Gastrocnemius medialis (tissue), 4 donors: ENCODE measurements around the gene MTHFS. TPM values are rescaled to one million over a fixed set of nuclear protein-coding genes. Genes with fewer than 3 reads are reported as not detected.

Experiments used
- ATAC-seq, 2 donors: fragments of 150-250 bp; one replicate each; pipeline ENCODE4 v1.9.1; 2016
- DNase-seq, 2 donors: peaks; one replicate each; pipeline ENCODE4 v3.0.0-alpha.2; 2019
- H3K27ac ChIP-seq, 4 donors: fragments of 200-600 bp; sonication (generic); 1 replicate in 1 of 4; 2 replicates in 3 of 4; pipeline ENCODE4 v1.5.1; 2016 to 2018; ENCODE audit warnings: mild to moderate bottlenecking in 2 of 4, moderate library complexity in 1 of 4
- H3K27me3 ChIP-seq, 3 donors: fragments of 200-600 bp; sonication (generic) in 2 of 3; 1 replicate in 1 of 3; 2 replicates in 2 of 3; pipeline versions ENCODE4 v1.5.1 to v1.6.0; 2016 to 2019; ENCODE audit warnings: mild to moderate bottlenecking in 1 of 3, moderate library complexity in 1 of 3
- H3K36me3 ChIP-seq, 2 donors: fragments of 200-600 bp; sonication (generic) in 1 of 2; one replicate each; pipeline ENCODE4 v1.5.1; 2017 to 2018
- H3K4me1 ChIP-seq, 2 donors: fragments of 200-600 bp; sonication (generic) in 1 of 2; one replicate each; pipeline ENCODE4 v1.5.1; 2016 to 2017; ENCODE audit warnings: mild to moderate bottlenecking in 2 of 2
- H3K4me3 ChIP-seq, 4 donors: fragments of 200-600 bp; sonication (generic) in 3 of 4; 1 replicate in 1 of 4; 2 replicates in 3 of 4; pipeline ENCODE4 v1.5.1; 2016 to 2019; ENCODE audit warnings: mild to moderate bottlenecking in 2 of 4
- H3K9me3 ChIP-seq, 3 donors: fragments of 200-600 bp; sonication (generic) in 2 of 3; 1 replicate in 1 of 3; 2 replicates in 2 of 3; pipeline ENCODE4 v1.5.1; 2016 to 2019
- POLR2A ChIP-seq, 2 donors: fragments of 450-650 bp; IDR thresholded peaks; one replicate each; pipeline ENCODE4 v1.6.1; 2017; ENCODE audit warnings: antibody characterized with exemption in 2 of 2, mild to moderate bottlenecking in 2 of 2, moderate library complexity in 2 of 2
- in situ Hi-C, 4 donors: fragments of 200-750 bp; cut with MboI; loops; one replicate each; pipeline versions ENCODE4 v1.15.0 to v1.8.0; 2017; ENCODE audit warnings: low sequenced_read_pairs in 4 of 4
- intact Hi-C: fragments of 100-400 bp; cut with DNase I; formaldehyde crosslinking; loops from one replicate; pipeline ENCODE4 v1.15.1; 2023; ENCODE audit warnings: low total_unique reads
- total RNA-seq, 4 donors: library from RNA; depleted of rRNA; stranded (reverse); fragments of >200 nt; gene quantifications; one replicate each; pipeline versions ENCODE4 v1.1.0 to v1.2.3, GENCODE V29; 2016
- TF ChIP-seq, protein P1 (sequence below), 5 experiments: fragments of 450-650 bp in 3 of 5; fragments of 200-600 bp in 2 of 5; sonication (generic) in 2 of 5; IDR thresholded peaks in 4 of 5; conservative IDR thresholded peaks in 1 of 5; 1 replicate in 4 of 5; 2 replicates in 1 of 5; pipeline ENCODE4 v1.5.1; 2016 to 2019; ENCODE audit warnings: antibody characterized with exemption in 5 of 5, mild to moderate bottlenecking in 3 of 5, moderate library complexity in 3 of 5

MTHFS gene
- total RNA-seq, 4 donors from 2014 or later = 7.0 to 16.7 (median 14.6) TPM

DNA sequence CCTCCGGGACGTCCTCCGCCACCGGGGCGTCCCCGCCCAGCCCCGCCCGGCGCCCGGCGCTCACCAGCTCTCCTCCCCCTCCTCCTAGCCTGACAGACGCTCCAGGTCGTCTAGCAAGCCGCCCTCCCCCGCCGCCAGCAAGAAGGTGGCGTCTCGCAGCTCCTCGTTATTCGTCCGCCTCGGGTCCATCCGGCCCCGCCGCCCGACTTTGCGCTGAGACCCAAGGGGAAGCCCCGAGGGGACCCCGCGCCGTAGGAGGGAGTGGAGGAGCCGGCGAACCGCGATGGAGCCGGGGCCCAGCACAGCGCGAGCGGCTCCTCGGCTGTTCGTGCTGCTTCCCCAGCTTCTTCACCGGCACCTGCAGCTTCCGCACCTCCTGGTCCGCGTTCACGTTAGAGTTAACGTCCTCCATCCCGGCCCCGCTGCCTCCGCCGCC, 26.3 kb upstream of the MTHFS start:
- Histone ChIP-seq H3K4me3 (peak overlapping the region; percentile 84 to 91 (median 86)), H3K27ac (peak overlapping the region; percentile 83 to 86 (median 86)), H3K36me3 (peaks cover 0 to 4% of the 10 kb centered on the region in 2 donors), H3K27me3 (peaks cover 0 to 7% (median 5%) of the 10 kb centered on the region in 3 donors), H3K9me3 (peaks cover 0 to 19% (median 0%) of the 10 kb centered on the region in 3 donors), H3K4me1 (peaks cover 5 to 10% of the 10 kb centered on the region in 2 donors)
- intact Hi-C loops (loop anchor here (2.0 to 10.0 kb wide), 2 partner anchors 26 to 132 kb away; partner anchors contain the start of genes MTHFS and ZFAND6), in situ Hi-C loops (loop anchor here in 2 of 4 donors (25.0 kb wide), 1 partner anchor 239 kb away; the partner anchor contains the start of gene FAH (in 2 of the 2))
- peak; percentile 57 to 68 for ATAC-seq
- TF ChIP-seq, protein P1, sequence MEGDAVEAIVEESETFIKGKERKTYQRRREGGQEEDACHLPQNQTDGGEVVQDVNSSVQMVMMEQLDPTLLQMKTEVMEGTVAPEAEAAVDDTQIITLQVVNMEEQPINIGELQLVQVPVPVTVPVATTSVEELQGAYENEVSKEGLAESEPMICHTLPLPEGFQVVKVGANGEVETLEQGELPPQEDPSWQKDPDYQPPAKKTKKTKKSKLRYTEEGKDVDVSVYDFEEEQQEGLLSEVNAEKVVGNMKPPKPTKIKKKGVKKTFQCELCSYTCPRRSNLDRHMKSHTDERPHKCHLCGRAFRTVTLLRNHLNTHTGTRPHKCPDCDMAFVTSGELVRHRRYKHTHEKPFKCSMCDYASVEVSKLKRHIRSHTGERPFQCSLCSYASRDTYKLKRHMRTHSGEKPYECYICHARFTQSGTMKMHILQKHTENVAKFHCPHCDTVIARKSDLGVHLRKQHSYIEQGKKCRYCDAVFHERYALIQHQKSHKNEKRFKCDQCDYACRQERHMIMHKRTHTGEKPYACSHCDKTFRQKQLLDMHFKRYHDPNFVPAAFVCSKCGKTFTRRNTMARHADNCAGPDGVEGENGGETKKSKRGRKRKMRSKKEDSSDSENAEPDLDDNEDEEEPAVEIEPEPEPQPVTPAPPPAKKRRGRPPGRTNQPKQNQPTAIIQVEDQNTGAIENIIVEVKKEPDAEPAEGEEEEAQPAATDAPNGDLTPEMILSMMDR (IDR thresholded peaks at IDR 0.05 in 4 of 5, conservative IDR thresholded peaks at IDR 0.05 in 1 of 5) = no peak
- TF ChIP-seq POLR2A (IDR thresholded peaks at IDR 0.05) = no peak
- peak; percentile 13 to 51 for DNase-seq

GRCh38 chr15:79922512-79923078, 25.8 kb upstream of the MTHFS start:
- TF ChIP-seq, protein P1 (IDR thresholded peaks at IDR 0.05 in 4 of 5, conservative IDR thresholded peaks at IDR 0.05 in 1 of 5) = no peak
- TF ChIP-seq POLR2A (IDR thresholded peaks at IDR 0.05) = no peak
- Histone ChIP-seq H3K9me3 (peaks cover 0 to 19% (median 0%) of the 10 kb centered on the region in 3 donors), H3K4me3 (peak overlapping the region; percentile 84 to 91 (median 86)), H3K4me1 (peaks cover 5 to 10% of the 10 kb centered on the region in 2 donors), H3K36me3 (peaks cover 0 to 4% of the 10 kb centered on the region in 2 donors), H3K27me3 (peaks cover 0 to 7% (median 5%) of the 10 kb centered on the region in 3 donors), H3K27ac (peak overlapping the region; percentile 83 to 86 (median 86))
- no peak for ATAC-seq
- in situ Hi-C loops = loop anchor here in 2 of 4 donors (25.0 kb wide), 1 partner anchor 240 kb away; the partner anchor contains the start of gene FAH (in 2 of the 2)
- intact Hi-C loops = loop anchor here (2.0 to 10.0 kb wide), 2 partner anchors 26 to 132 kb away; partner anchors contain the start of genes MTHFS and ZFAND6
- DNase-seq = no peak

DNA sequence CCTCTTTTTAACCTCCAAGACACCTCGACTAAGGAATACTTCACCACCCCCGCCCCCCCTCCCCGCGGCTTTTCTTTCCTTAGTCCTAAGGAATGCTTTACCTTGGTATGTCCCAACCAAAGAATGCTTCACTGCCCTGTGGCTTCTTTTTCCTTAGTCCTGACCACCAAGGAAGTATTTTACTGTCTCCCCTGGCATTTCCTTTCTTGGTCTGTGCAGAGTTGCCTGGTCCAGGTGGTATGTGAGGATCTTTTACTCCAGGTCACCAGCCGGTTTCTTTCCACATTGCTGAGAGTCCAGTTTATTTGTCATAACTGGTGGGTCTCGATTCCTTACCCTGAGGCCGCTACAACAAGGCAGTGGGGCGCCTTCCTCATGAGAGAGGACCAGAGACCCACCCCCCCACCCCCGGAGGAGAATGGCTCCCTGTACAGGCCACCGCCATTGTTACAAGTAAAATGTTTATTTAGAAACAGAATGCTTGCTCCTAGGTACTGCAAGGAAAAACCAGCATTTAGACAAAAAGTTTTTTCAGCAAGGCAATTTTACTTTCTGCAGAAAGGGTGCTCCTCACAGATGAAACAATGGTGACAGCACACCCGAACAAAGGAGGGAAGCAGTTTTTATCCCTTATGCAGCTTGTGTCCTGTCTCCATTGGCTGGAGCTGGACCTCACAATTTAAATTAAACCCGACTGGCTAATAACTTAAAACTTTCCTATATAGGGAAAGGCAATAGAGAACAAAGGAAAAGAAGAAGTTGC, 23.1 kb upstream of the MTHFS start:
- peaks cover 0 to 7% (median 5%) of the 10 kb centered on the region in 3 donors for H3K27me3 ChIP-seq
- peaks cover 0 to 4% of the 10 kb centered on the region in 2 donors for H3K36me3 ChIP-seq
- H3K4me3 ChIP-seq = no peak overlapping the region
- ATAC-seq = no peak
- H3K27ac ChIP-seq = no peak overlapping the region
- TF ChIP-seq POLR2A (IDR thresholded peaks at IDR 0.05) = no peak
- TF ChIP-seq, protein P1 (IDR thresholded peaks at IDR 0.05 in 4 of 5, conservative IDR thresholded peaks at IDR 0.05 in 1 of 5) = no peak
- peaks cover 0 to 22% (median 3%) of the 10 kb centered on the region in 3 donors for H3K9me3 ChIP-seq
- in situ Hi-C loops = loop anchor here in 2 of 4 donors (25.0 kb wide), 1 partner anchor 242 kb away; the partner anchor contains the start of gene FAH (in 2 of the 2)
- DNase-seq = no peak
- peaks cover 5 to 10% of the 10 kb centered on the region in 2 donors for H3K4me1 ChIP-seq
- intact Hi-C loops = loop anchor here (10.0 kb wide), 1 partner anchor 135 kb away; the partner anchor contains the start of gene ZFAND6

DNA sequence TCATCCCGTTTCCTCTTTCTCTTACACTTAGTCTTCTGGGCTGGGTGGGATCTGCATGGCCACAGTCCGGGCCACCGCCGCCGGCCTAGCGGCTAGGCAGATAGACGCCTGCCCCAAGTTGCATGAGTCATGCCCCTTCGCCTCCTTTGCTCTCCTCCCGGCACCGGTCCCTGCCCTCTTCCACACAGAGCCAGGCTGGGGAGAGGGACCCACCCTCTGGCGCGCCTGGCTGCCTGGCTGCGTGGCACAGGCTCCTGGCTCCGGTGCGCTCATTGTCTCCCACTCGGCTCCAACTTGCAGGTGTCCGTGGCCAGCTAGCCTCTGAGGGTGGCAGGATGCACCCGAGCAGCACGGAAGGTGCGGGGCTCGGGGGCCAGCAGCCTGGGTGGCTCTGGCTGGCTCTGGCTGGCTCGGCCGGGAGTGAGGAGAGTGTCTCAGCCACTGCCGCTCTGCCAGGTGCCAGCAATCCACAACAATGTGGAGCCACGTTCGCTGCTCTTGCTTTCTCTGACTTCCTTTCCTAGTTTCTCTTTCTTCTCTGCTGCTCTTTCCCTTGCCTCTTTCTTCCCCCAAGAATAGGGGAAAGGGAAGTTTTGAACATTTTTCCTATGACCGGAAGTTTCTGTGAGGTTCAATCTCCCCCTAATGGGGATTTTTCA, 22.4 kb upstream of the MTHFS start:
- in situ Hi-C loops (loop anchor here in 2 of 4 donors (25.0 kb wide), 1 partner anchor 243 kb away; the partner anchor contains the start of gene FAH (in 2 of the 2)), intact Hi-C loops (no loop called here)
- H3K27ac ChIP-seq = no peak overlapping the region
- H3K4me3 ChIP-seq = no peak overlapping the region
- peaks cover 0 to 28% (median 3%) of the 10 kb centered on the region in 3 donors for H3K9me3 ChIP-seq
- peaks cover 0 to 4% (median 3%) of the 10 kb centered on the region in 3 donors for H3K27me3 ChIP-seq
- no peak for TF ChIP-seq POLR2A (IDR thresholded peaks at IDR 0.05)
- H3K4me1 ChIP-seq = peaks cover under 1 to 8% of the 10 kb centered on the region in 2 donors
- no peak for ATAC-seq
- H3K36me3 ChIP-seq = peaks cover 0 to 4% of the 10 kb centered on the region in 2 donors
- no peak for DNase-seq
